HEK293 (cell line): ENCODE measurements around the gene TEAD4.

Experiments
- ZBTB17 ChIP-seq: fragments of 450-650 bp; formaldehyde crosslinking; IDR thresholded peaks from 2 replicates; pipeline ENCODE4 v1.5.1; 2016; ENCODE audit warnings: missing biosample characterization, missing genetic modification characterization
- ZNF830 ChIP-seq: fragments of 450-650 bp; IDR thresholded peaks from 2 replicates; pipeline ENCODE4 v1.5.0; 2018; ENCODE audit warnings: missing biosample characterization, missing genetic modification characterization, low read depth, mild to moderate bottlenecking, moderate library complexity

GRCh38 chr12:3040026-3040656, 80.9 kb downstream of the TEAD4 start:
- TF ChIP-seq ZNF830 (tag by site-specific recombination) (no peak), ZBTB17 (tag by site-specific recombination) (no peak)
